ENCODE data around the gene TSC2. TPM values are rescaled to one million over a fixed set of nuclear protein-coding genes. Genes with fewer than 3 reads are reported as not detected.
"Not testable (repeated sequence)": the region's sequence is repeated elsewhere in the genome, so short reads cannot be mapped to it uniquely, and the experiment has no call there.

The TSC2 gene
- total and polyA plus RNA-seq, 2 donors, result 22.7 to 61.8 TPM

GRCh38 chr16:2107121-2107790, 59.5 kb downstream of the TSC2 start:
- not testable (repeated sequence) for H3K4me1 ChIP-seq (ENCODE audit: control insufficient read depth in 2 of 2, insufficient read depth in 2 of 2, low read length in 2 of 2); H3K4me3 ChIP-seq (ENCODE audit: low read length in 2 of 2); H3K27ac ChIP-seq (ENCODE audit: low read depth in 1 of 2, low read length in 1 of 2); H3K27me3 ChIP-seq (ENCODE audit: control insufficient read depth in 2 of 2, insufficient read depth in 1 of 2, low read length in 1 of 2); DNase-seq (ENCODE audit: low read depth in 6 of 9, low spot score in 9 of 9); H3K9me3 ChIP-seq (ENCODE audit: control insufficient read depth in 2 of 2, insufficient read depth in 1 of 2, low read length in 1 of 2)
- H3K36me3 ChIP-seq (ENCODE audit: control insufficient read depth in 2 of 2, insufficient read depth in 2 of 2, low read length in 1 of 2), result peaks cover 15 to 71% of the 10 kb centered on the region in 2 donors
- WGBS, result 96% methylated on average over 17 of the region's 17 CpGs

GRCh38 chr16:2107791-2108125, 60.0 kb downstream of the TSC2 start:
- H3K27me3 ChIP-seq (ENCODE audit: control insufficient read depth in 2 of 2, insufficient read depth in 1 of 2, low read length in 1 of 2); H3K4me3 ChIP-seq (ENCODE audit: low read length in 2 of 2); DNase-seq (ENCODE audit: low read depth in 6 of 9, low spot score in 9 of 9); H3K9me3 ChIP-seq (ENCODE audit: control insufficient read depth in 2 of 2, insufficient read depth in 1 of 2, low read length in 1 of 2); H3K4me1 ChIP-seq (ENCODE audit: control insufficient read depth in 2 of 2, insufficient read depth in 2 of 2, low read length in 2 of 2); H3K27ac ChIP-seq (ENCODE audit: low read depth in 1 of 2, low read length in 1 of 2): not testable (repeated sequence)
- 98% methylated on average over 23 of the region's 23 CpGs for WGBS
- peaks cover 11 to 70% of the 10 kb centered on the region in 2 donors for H3K36me3 ChIP-seq (ENCODE audit: control insufficient read depth in 2 of 2, insufficient read depth in 2 of 2, low read length in 1 of 2)

GRCh38 chr16:2108446-2109270, 60.9 kb downstream of the TSC2 start:
- not testable (repeated sequence) for H3K27ac ChIP-seq (ENCODE audit: low read depth in 1 of 2, low read length in 1 of 2); DNase-seq (ENCODE audit: low read depth in 6 of 9, low spot score in 9 of 9); H3K27me3 ChIP-seq (ENCODE audit: control insufficient read depth in 2 of 2, insufficient read depth in 1 of 2, low read length in 1 of 2); H3K4me3 ChIP-seq (ENCODE audit: low read length in 2 of 2); H3K9me3 ChIP-seq (ENCODE audit: control insufficient read depth in 2 of 2, insufficient read depth in 1 of 2, low read length in 1 of 2); H3K4me1 ChIP-seq (ENCODE audit: control insufficient read depth in 2 of 2, insufficient read depth in 2 of 2, low read length in 2 of 2)
- peaks cover 9 to 62% of the 10 kb centered on the region in 2 donors for H3K36me3 ChIP-seq (ENCODE audit: control insufficient read depth in 2 of 2, insufficient read depth in 2 of 2, low read length in 1 of 2)
- 98% methylated on average over 73 of the region's 73 CpGs for WGBS

GRCh38 chr16:2109271-2109580, 61.4 kb downstream of the TSC2 start:
- H3K4me1 ChIP-seq (ENCODE audit: control insufficient read depth in 2 of 2, insufficient read depth in 2 of 2, low read length in 2 of 2); H3K4me3 ChIP-seq (ENCODE audit: low read length in 2 of 2); H3K27ac ChIP-seq (ENCODE audit: low read depth in 1 of 2, low read length in 1 of 2); DNase-seq (ENCODE audit: low read depth in 6 of 9, low spot score in 9 of 9); H3K9me3 ChIP-seq (ENCODE audit: control insufficient read depth in 2 of 2, insufficient read depth in 1 of 2, low read length in 1 of 2); H3K27me3 ChIP-seq (ENCODE audit: control insufficient read depth in 2 of 2, insufficient read depth in 1 of 2, low read length in 1 of 2): not testable (repeated sequence)
- WGBS, result 93% methylated on average over 25 of the region's 25 CpGs
- peaks cover 9 to 64% of the 10 kb centered on the region in 2 donors for H3K36me3 ChIP-seq (ENCODE audit: control insufficient read depth in 2 of 2, insufficient read depth in 2 of 2, low read length in 1 of 2)

- 93% methylated on average over 23 of the region's 23 CpGs for WGBS
- H3K36me3 ChIP-seq (ENCODE audit: control insufficient read depth in 2 of 2, insufficient read depth in 2 of 2, low read length in 1 of 2), result peaks cover 9 to 65% of the 10 kb centered on the region in 2 donors
- not testable (repeated sequence) for H3K9me3 ChIP-seq (ENCODE audit: control insufficient read depth in 2 of 2, insufficient read depth in 1 of 2, low read length in 1 of 2); DNase-seq (ENCODE audit: low read depth in 6 of 9, low spot score in 9 of 9); H3K27ac ChIP-seq (ENCODE audit: low read depth in 1 of 2, low read length in 1 of 2); H3K27me3 ChIP-seq (ENCODE audit: control insufficient read depth in 2 of 2, insufficient read depth in 1 of 2, low read length in 1 of 2); H3K4me1 ChIP-seq (ENCODE audit: control insufficient read depth in 2 of 2, insufficient read depth in 2 of 2, low read length in 2 of 2); H3K4me3 ChIP-seq (ENCODE audit: low read length in 2 of 2)
These were observed 62.1 kb downstream of the TSC2 start for GRCh38 chr16:2109872-2110271.

- H3K9me3 ChIP-seq (ENCODE audit: control insufficient read depth in 2 of 2, insufficient read depth in 1 of 2, low read length in 1 of 2); DNase-seq (ENCODE audit: low read depth in 6 of 9, low spot score in 9 of 9); H3K27me3 ChIP-seq (ENCODE audit: control insufficient read depth in 2 of 2, insufficient read depth in 1 of 2, low read length in 1 of 2); H3K27ac ChIP-seq (ENCODE audit: low read depth in 1 of 2, low read length in 1 of 2); H3K4me1 ChIP-seq (ENCODE audit: control insufficient read depth in 2 of 2, insufficient read depth in 2 of 2, low read length in 2 of 2); H3K4me3 ChIP-seq (ENCODE audit: low read length in 2 of 2): not testable (repeated sequence)
- WGBS, result 98% methylated on average over 43 of the region's 43 CpGs
- H3K36me3 ChIP-seq (ENCODE audit: control insufficient read depth in 2 of 2, insufficient read depth in 2 of 2, low read length in 1 of 2), result peaks cover 9 to 62% of the 10 kb centered on the region in 2 donors
These were observed 62.7 kb downstream of the TSC2 start for GRCh38 chr16:2110332-2111008.

- H3K4me3 ChIP-seq (ENCODE audit: low read length in 2 of 2); H3K27me3 ChIP-seq (ENCODE audit: control insufficient read depth in 2 of 2, insufficient read depth in 1 of 2, low read length in 1 of 2); H3K4me1 ChIP-seq (ENCODE audit: control insufficient read depth in 2 of 2, insufficient read depth in 2 of 2, low read length in 2 of 2); DNase-seq (ENCODE audit: low read depth in 6 of 9, low spot score in 9 of 9); H3K27ac ChIP-seq (ENCODE audit: low read depth in 1 of 2, low read length in 1 of 2); H3K9me3 ChIP-seq (ENCODE audit: control insufficient read depth in 2 of 2, insufficient read depth in 1 of 2, low read length in 1 of 2): not testable (repeated sequence)
- WGBS, result 99% methylated on average over 36 of the region's 36 CpGs
- peaks cover 9 to 58% of the 10 kb centered on the region in 2 donors for H3K36me3 ChIP-seq (ENCODE audit: control insufficient read depth in 2 of 2, insufficient read depth in 2 of 2, low read length in 1 of 2)
These were observed 63.2 kb downstream of the TSC2 start for GRCh38 chr16:2111009-2111353.

- not testable (repeated sequence) for H3K9me3 ChIP-seq (ENCODE audit: control insufficient read depth in 2 of 2, insufficient read depth in 1 of 2, low read length in 1 of 2); DNase-seq (ENCODE audit: low read depth in 6 of 9, low spot score in 9 of 9); H3K27me3 ChIP-seq (ENCODE audit: control insufficient read depth in 2 of 2, insufficient read depth in 1 of 2, low read length in 1 of 2); H3K4me3 ChIP-seq (ENCODE audit: low read length in 2 of 2); H3K4me1 ChIP-seq (ENCODE audit: control insufficient read depth in 2 of 2, insufficient read depth in 2 of 2, low read length in 2 of 2); H3K27ac ChIP-seq (ENCODE audit: low read depth in 1 of 2, low read length in 1 of 2)
- peaks cover 9 to 58% of the 10 kb centered on the region in 2 donors for H3K36me3 ChIP-seq (ENCODE audit: control insufficient read depth in 2 of 2, insufficient read depth in 2 of 2, low read length in 1 of 2)
- WGBS, result 98% methylated on average over 65 of the region's 65 CpGs
These were observed 63.9 kb downstream of the TSC2 start for GRCh38 chr16:2111412-2112335.

Data from thymus (tissue), 11 donors.